Psoas muscle (tissue), 8 donors: ENCODE measurements around the gene KLK13. TPM values are rescaled to one million over a fixed set of nuclear protein-coding genes. Genes with fewer than 3 reads are reported as not detected.

Experiments used
- ATAC-seq, 4 donors: fragments of 200-7000 bp; cut with Tn5 transposase; one replicate each; pipeline ENCODE4 v1.9.1; 2020; ENCODE audit warnings: moderate library complexity in 3 of 4, mild to moderate bottlenecking in 2 of 4
- DNase-seq, 2 donors: peaks; one replicate each; pipeline ENCODE4 v3.0.0-alpha.2; 2020
- H3K27ac ChIP-seq: fragments of 200-600 bp; one replicate; pipeline ENCODE4 v1.8.0; 2022
- H3K27me3 ChIP-seq, 3 donors: fragments of 200-600 bp in 1 of 3; one replicate each; pipeline versions ENCODE4 v1.6.1 to v1.8.0; 2013 to 2022; ENCODE audit warnings: low read length in 2 of 3, mild to moderate bottlenecking in 2 of 3, moderate library complexity in 1 of 3; ENCODE audit not compliant: insufficient read depth in 3 of 3
- H3K36me3 ChIP-seq, 2 donors: fragments of 200-600 bp in 1 of 2; one replicate each; pipeline versions ENCODE4 v1.6.1 to v1.8.0; 2013 to 2022; ENCODE audit warnings: low read depth in 1 of 2, mild to moderate bottlenecking in 1 of 2, moderate library complexity in 1 of 2; ENCODE audit not compliant: insufficient read depth in 1 of 2
- H3K4me1 ChIP-seq: fragments of 200-600 bp; one replicate; pipeline ENCODE4 v1.8.0; 2022
- H3K4me3 ChIP-seq: fragments of 200-600 bp; one replicate; pipeline ENCODE4 v1.8.0; 2022; ENCODE audit warnings: mild to moderate bottlenecking
- H3K9me3 ChIP-seq: fragments of 200-600 bp; one replicate; pipeline ENCODE4 v1.8.0; 2022
- WGBS, 3 donors: extraction: QIAGEN DNeasy Blood & Tissue Kit; methylation state at CpG; one replicate each; pipeline versions ENCODE4 v1.1.6 to v1.1.7; 2013; 5-methylcytosine and 5-hydroxymethylcytosine counted together
- intact Hi-C, 2 donors: fragments of 100-400 bp; cut with DNase I; formaldehyde crosslinking; loops; one replicate each; pipeline versions ENCODE4 v1.11.0 to v1.14.2; 2022
- polyA plus RNA-seq, 3 donors: library from polyadenylated mRNA; stranded (reverse); fragments of 200-250 nt; gene quantifications; one replicate each; pipeline ENCODE4 v1.2.3, GENCODE V29; 2013
- total RNA-seq, 4 donors: library from RNA; stranded (reverse); fragmentation: NEBNext Ultra II Directional in 2 of 4; extraction: Animal tissue kit (Norgen Biotek cat#: 25700) in 2 of 4; gene quantifications; one replicate each; pipeline versions ENCODE4 v1.2.1 to v1.2.4, GENCODE V29; 2021 to 2023
- TF ChIP-seq, protein P1 (sequence below): fragments of 200-600 bp; IDR thresholded peaks from one replicate; pipeline ENCODE4 v1.8.0; 2022; ENCODE audit warnings: antibody characterized with exemption
- donor health status: healthy with polysubstance abuse.
- donor health status: DM: no; HTN: no; CAD: no; lungs with moderate emphysema.
- donor health status: Bipolar disorder and iron deficiency.
- donor health status: healthy.
- donor health status: DM: yes; HTN: yes; CAD: no.
- donor health status: DM: no; HTN: no; CAD: no.
- donor health status: DM: no; HTN: no; CAD: no.
- donor health status: DM: yes; HTN: yes; CAD: no.

Gene KLK13
- total and polyA plus RNA-seq, 7 donors: 0.18 TPM; not detected in 6

DNA sequence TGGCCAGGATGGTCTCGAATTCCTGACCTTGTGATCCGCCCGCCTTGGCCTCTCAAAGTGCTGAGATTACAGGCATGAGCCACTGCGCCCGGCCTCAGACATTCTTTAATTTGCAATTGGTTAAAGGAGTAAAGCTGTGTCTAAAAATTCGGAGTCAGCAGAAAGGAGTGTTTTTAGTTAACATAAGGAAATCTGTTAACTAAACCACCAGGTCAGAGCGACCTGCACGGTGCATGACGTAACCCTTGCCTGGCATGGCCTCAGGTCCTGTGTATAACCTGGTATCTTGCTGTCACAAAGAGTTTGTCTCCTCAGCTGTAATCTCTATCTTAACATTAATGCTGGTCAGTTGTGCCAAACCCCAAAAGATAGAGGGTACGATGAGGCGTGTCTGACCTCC is 20.6 kb downstream of the KLK13 start:
- H3K4me3 ChIP-seq: no peak overlapping the region
- no peaks in the 10 kb centered on the region for H3K9me3 ChIP-seq
- no peak overlapping the region for H3K27ac ChIP-seq
- TF ChIP-seq, protein P1, sequence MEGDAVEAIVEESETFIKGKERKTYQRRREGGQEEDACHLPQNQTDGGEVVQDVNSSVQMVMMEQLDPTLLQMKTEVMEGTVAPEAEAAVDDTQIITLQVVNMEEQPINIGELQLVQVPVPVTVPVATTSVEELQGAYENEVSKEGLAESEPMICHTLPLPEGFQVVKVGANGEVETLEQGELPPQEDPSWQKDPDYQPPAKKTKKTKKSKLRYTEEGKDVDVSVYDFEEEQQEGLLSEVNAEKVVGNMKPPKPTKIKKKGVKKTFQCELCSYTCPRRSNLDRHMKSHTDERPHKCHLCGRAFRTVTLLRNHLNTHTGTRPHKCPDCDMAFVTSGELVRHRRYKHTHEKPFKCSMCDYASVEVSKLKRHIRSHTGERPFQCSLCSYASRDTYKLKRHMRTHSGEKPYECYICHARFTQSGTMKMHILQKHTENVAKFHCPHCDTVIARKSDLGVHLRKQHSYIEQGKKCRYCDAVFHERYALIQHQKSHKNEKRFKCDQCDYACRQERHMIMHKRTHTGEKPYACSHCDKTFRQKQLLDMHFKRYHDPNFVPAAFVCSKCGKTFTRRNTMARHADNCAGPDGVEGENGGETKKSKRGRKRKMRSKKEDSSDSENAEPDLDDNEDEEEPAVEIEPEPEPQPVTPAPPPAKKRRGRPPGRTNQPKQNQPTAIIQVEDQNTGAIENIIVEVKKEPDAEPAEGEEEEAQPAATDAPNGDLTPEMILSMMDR: no peak
- no peak for DNase-seq
- intact Hi-C loops: no loop called here
- WGBS, 3 donors: 73 to 83% (median 73%) methylated on average over 11 of the region's 11 CpGs
- no peaks in the 10 kb centered on the region for H3K4me1 ChIP-seq
- peaks cover 0 to 1% (median 0%) of the 10 kb centered on the region in 3 donors for H3K27me3 ChIP-seq
- no peaks in the 10 kb centered on the region for H3K36me3 ChIP-seq
- ATAC-seq: no peak

DNA sequence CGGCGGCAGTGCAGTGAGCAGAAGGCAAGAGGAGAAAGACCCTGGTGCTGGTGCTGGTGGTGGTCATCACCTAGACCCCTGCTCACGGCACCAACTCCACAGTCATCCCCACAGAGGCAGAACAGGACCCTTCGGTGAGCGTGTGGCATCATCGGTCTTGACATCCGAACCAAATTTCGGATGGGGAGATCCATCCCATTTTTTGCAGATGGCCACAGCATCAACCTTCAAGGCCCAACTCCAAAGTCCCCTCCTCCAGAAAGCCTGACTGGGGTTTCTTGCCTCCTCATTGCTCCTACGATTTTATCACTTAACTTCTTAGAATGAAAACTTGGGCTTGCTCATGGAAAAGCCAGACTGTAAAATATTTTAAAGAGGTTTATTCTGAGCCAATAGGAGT is 21.4 kb downstream of the KLK13 start:
- no peaks in the 10 kb centered on the region for H3K36me3 ChIP-seq
- no peak for ATAC-seq
- WGBS, 3 donors: 76 to 84% (median 78%) methylated on average over 9 of the region's 9 CpGs

DNA sequence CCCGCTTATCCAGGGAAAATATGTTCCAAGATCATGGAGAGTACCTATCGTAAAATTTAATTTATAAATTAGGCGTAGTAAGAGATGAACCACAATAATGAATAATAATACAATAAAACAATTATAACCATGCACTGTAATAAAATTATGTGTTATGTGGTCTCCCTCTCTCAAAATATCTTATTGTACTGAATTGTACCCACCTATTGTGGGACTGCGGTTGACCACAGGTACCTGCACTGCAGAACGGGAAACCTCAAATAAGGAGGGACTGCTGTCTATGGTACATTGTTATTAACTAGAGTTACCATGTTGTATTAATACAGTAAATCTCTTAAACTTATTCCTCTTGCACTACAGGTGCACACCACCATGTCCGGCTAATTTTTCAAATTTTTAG is 24.7 kb downstream of the KLK13 start:
- H3K9me3 ChIP-seq: no peaks in the 10 kb centered on the region
- no peaks in the 10 kb centered on the region for H3K27me3 ChIP-seq
- WGBS, 3 donors: 89 to 93% (median 90%) methylated on average over 6 of the region's 6 CpGs
- ATAC-seq: no peak
- TF ChIP-seq, protein P1: no peak
- no peak for DNase-seq
- no peaks in the 10 kb centered on the region for H3K4me1 ChIP-seq
- H3K27ac ChIP-seq: no peak overlapping the region
- intact Hi-C loops: no loop called here
- H3K4me3 ChIP-seq: no peak overlapping the region
- no peaks in the 10 kb centered on the region for H3K36me3 ChIP-seq

More for the DNA sequence above, 21.4 kb downstream of the KLK13 start:
- Histone ChIP-seq H3K4me1 (no peaks in the 10 kb centered on the region), H3K27me3 (peaks cover 0 to 1% (median 0%) of the 10 kb centered on the region in 3 donors), H3K9me3 (no peaks in the 10 kb centered on the region), H3K27ac (no peak overlapping the region), H3K4me3 (no peak overlapping the region)
- no peak for DNase-seq
- TF ChIP-seq, protein P1: no peak
- intact Hi-C loops: no loop called here

DNA sequence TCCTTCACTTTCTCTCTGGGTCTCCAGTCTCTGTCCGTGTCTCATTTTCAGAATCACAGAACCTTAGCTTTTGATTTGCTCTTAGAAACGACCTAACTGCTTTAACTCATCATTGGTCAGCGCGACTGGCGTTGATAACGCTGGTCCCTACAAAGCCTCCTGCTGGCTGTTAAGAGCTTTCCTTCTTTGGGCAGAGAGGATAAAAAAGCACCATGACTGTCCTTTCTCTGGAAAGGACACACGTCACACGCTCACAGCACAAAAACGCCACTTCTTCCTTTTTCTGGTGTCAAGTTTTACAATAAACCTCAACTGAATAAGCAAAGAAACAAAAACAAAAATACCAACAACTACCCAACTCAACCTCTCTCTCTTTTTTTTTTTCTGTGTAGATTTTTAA is 28.4 kb downstream of the KLK13 start:
- ATAC-seq (no peak), DNase-seq (no peak)
- TF ChIP-seq, protein P1: no peak
- Histone ChIP-seq H3K9me3 (no peaks in the 10 kb centered on the region), H3K27ac (no peak overlapping the region), H3K36me3 (no peaks in the 10 kb centered on the region), H3K27me3 (no peaks in the 10 kb centered on the region), H3K4me3 (no peak overlapping the region), H3K4me1 (no peaks in the 10 kb centered on the region)
- 38 to 48% (median 45%) methylated on average over 9 of the region's 9 CpGs for WGBS, 3 donors
- intact Hi-C loops: no loop called here

DNA sequence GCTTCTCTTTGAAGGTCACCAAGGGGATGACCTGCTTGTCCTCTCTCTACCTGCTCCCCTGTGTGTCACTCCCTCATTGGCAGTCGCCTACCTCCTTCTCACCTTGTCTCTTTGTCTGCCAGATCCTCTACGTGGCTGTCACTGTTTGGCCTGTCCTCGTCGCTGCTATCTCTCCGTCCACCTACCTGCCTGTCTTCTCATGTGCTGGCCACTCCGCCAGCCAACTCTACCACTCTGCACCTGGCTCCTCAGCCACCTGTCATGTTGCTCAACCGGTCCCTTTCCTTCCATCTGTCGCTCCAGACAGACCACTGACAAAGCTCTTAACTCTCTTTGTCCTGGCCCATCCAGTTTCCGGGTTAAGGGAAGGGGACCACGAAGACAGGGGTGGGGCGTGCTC is 30.2 kb downstream of the KLK13 start, which contains the start of gene KLK12:
TSS of gene KLK12 (minus strand) at position 299 of the 400 bp plus-strand sequence. CDS start 381 bp downstream, outside the sequence.
- no peak for ATAC-seq
- intact Hi-C loops: no loop called here
- DNase-seq: no peak
- H3K27me3 ChIP-seq: no peaks in the 10 kb centered on the region
- TF ChIP-seq, protein P1: no peak
- H3K4me3 ChIP-seq: no peak within 1 kb of the TSS
- H3K9me3 ChIP-seq: no peaks in the 10 kb centered on the region
- no peaks in the 10 kb centered on the region for H3K4me1 ChIP-seq
- WGBS, 3 donors: 39 to 47% (median 47%) methylated on average over 11 of the region's 11 CpGs
- H3K36me3 ChIP-seq: no peaks in the 10 kb centered on the region
- H3K27ac ChIP-seq: no peak within 1 kb of the TSS
